IPS-18c (cell line): ENCODE data around the gene AMBP.

Experiments used
- H3K4me3 ChIP-seq: 2 replicates; pipeline ENCODE4 v1.7.0; 2013; ENCODE audit warnings: low read depth, mild to moderate bottlenecking, low read length, moderate library complexity; ENCODE audit not compliant: insufficient read depth
- H3K9me3 ChIP-seq: one replicate; pipeline ENCODE4 v1.6.1; 2013; ENCODE audit warnings: mild to moderate bottlenecking, low read length, moderate library complexity; ENCODE audit not compliant: control insufficient read depth, insufficient read depth

Gene AMBP

DNA sequence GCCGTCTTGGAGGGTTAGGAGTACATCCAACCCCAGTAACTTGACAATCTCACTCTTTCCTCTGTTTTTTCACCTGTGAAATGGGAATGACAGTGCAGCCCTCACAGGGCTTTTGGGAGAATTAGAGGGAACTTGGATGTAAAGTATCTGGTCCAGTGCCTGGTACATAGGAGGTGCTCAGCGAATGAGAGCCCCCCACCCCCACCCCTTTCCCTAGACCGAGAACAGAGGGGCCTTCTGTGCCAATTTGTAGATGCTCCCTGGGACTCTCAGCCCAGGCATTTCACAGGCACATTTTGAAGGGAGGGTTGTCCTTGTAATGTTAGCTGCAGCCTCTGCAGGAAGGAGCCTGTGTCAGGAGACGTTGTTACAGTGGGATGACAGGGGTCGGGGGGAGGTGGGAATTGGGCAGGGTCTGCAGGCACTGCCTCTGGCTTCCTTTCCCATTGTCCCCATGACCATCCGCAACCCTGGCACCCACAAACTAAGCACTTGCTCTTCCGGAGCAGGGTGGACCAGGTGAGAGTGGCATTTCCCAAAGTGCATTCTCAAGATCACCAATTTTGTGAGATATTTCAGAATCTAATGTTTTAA is 47.0 kb downstream of the AMBP start:
- no peak overlapping the region for H3K4me3 ChIP-seq

DNA sequence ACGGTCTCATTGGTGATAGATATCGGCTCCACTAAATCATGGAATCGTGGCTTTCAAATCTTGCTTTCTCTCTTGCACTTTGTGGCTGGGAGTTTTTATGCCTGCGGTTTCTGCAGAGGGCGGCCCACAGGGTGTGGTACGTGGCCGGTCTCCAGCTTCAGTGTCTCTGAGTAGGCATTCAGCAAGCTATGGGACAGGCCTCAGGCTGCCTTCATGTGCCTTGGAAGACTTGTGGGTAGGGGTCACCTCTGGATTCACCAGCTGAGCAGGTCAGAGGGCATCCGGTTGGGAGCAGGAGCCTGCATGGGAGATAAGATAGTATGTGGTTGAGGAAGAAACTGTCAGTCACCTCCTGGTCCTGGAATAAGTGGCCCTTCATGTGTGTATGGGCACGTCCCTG is 47.7 kb downstream of the AMBP start:
- Histone ChIP-seq H3K9me3 (peaks cover 2% of the 10 kb centered on the region), H3K4me3 (no peak overlapping the region)

More for the DNA sequence above, 47.0 kb downstream of the AMBP start:
- peaks cover 2% of the 10 kb centered on the region for H3K9me3 ChIP-seq

- H3K9me3 ChIP-seq, result peaks cover 2% of the 10 kb centered on the region
Observed at GRCh38 chr9:114029311-114030170, 48.6 kb downstream of the AMBP start.

GRCh38 chr9:114028646-114029045 is 49.5 kb downstream of the AMBP start:
- peaks cover 2% of the 10 kb centered on the region for H3K9me3 ChIP-seq
- no peak overlapping the region for H3K4me3 ChIP-seq

More at GRCh38 chr9:114029311-114030170, 48.6 kb downstream of the AMBP start:
- no peak overlapping the region for H3K4me3 ChIP-seq

GRCh38 chr9:114027863-114028465 is 50.1 kb downstream of the AMBP start:
- Histone ChIP-seq H3K9me3 (peaks cover 2% of the 10 kb centered on the region), H3K4me3 (no peak overlapping the region)

DNA sequence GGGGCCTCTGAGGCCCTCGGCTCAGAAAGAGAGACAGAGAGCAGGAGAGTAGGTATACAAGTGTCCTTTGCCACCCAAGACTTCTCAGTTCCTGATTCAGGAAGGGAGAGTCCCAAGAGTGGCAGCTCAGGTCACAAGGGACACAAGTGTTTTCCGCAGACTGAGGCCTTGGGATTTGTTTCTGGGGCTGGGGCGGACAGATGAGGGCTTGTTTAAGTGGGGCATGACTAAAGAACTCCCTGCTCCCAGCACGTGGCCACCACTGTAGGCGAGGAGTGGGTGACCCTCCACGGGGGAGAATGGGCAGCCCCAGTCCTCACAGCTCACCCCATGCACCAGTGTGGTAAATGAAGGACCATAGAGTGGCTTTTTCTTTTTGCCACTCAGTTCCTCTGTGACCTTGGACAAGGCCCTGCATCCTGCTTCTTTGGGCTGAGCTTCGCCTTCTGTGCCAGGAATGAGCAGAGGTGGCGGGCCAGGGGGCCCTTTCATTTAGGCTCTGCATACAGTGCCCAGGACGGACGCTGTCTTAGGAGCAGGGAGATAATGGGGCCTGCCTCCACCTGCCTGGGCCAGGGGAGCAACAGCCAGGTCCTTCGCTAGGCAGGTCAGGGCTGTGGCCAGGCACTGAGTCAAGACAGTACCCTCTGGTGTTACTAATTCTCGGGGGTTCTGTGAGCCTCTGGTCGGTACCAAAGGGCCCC is 50.8 kb downstream of the AMBP start:
- no peak overlapping the region for H3K4me3 ChIP-seq
- peaks cover 2% of the 10 kb centered on the region for H3K9me3 ChIP-seq

DNA sequence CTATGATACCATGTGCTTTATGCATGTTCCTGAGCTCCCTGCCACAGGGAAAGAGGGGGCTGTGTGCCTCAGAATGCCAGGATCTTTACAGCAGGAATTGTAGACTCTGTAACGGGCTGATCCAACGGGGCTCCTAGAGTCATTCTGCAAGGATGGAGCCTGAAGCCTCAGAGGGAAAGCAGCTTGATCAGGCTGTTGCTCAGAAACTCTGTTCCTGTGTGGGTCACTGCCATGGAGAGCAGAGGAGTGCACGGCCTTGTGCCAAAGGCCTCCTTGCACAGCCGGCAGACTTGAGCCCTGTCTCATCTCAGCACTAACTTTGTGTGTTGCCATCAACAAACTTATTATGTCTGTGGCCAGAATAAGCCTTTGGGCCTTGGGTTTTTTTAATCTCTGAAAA is 51.8 kb downstream of the AMBP start:
- H3K9me3 ChIP-seq, result no peaks in the 10 kb centered on the region
- no peak overlapping the region for H3K4me3 ChIP-seq

DNA sequence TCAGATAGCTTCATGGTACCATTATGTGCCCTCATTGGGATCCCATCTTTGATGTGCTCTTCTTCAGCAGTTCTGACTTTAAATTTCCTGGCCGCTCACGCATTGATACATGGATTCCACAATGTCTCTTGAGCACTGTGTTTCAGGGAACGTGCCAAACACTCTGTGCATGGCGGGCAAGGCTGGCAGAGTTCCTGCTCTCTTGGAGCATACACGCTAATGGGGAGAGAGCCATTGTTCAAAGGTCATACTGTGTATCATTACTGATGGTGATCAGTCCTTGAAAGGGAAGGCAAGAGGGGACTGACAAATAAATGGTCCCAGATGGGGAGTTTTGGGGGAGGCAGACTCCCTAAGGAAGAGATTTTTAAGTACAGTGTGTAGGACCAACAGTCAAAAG is 52.3 kb downstream of the AMBP start:
- H3K9me3 ChIP-seq, result no peaks in the 10 kb centered on the region
- H3K4me3 ChIP-seq, result no peak overlapping the region

DNA sequence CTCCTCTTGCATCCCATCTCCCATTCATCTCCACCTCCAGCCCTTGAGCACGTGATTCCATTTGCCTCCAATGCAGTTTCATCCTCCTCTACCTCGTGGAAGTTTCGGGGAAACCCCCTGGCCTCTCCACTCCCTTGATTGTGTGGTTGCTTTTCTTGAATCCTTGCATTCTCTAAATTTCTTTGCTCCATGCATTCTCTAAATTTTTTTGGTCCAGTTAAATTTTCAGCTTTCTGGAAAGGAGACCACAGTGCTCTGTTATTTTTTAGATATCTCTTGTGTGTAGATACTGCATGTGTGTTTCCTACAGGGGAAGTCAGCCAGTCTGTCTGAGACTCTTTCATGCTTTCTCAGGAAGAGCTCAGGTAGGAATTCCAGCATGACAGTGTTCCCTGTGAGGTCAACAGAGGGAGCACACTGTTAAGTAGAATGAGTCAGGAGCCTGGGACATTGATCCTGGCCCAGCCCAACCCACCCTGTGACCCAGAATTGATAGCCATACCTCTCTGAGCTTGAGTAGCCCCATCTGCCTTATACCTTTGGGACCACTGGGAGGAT is 52.8 kb downstream of the AMBP start:
- no peaks in the 10 kb centered on the region for H3K9me3 ChIP-seq
- H3K4me3 ChIP-seq, result no peak overlapping the region

GRCh38 chr9:114023961-114024360 is 54.1 kb downstream of the AMBP start:
- no peak overlapping the region for H3K4me3 ChIP-seq
- no peaks in the 10 kb centered on the region for H3K9me3 ChIP-seq

DNA sequence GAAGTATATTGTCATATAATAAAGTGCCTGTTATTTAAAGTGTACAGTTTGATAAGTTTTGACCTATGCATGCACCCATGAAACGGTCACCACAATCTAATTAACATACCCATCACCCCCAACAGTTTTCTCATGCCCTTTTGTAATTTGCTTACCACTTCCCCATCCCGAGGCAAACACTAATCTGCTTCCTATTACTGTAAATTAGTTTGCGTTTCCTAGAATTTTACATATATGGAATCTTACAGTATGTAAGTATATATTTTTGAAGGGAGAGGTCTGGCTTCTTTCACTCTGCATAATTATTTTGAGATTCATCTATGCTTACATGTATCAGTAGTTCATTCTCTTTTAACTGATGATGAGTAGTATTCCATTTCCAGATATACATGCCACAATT is 56.5 kb downstream of the AMBP start:
- H3K9me3 ChIP-seq, result no peaks in the 10 kb centered on the region
- H3K4me3 ChIP-seq, result no peak overlapping the region

DNA sequence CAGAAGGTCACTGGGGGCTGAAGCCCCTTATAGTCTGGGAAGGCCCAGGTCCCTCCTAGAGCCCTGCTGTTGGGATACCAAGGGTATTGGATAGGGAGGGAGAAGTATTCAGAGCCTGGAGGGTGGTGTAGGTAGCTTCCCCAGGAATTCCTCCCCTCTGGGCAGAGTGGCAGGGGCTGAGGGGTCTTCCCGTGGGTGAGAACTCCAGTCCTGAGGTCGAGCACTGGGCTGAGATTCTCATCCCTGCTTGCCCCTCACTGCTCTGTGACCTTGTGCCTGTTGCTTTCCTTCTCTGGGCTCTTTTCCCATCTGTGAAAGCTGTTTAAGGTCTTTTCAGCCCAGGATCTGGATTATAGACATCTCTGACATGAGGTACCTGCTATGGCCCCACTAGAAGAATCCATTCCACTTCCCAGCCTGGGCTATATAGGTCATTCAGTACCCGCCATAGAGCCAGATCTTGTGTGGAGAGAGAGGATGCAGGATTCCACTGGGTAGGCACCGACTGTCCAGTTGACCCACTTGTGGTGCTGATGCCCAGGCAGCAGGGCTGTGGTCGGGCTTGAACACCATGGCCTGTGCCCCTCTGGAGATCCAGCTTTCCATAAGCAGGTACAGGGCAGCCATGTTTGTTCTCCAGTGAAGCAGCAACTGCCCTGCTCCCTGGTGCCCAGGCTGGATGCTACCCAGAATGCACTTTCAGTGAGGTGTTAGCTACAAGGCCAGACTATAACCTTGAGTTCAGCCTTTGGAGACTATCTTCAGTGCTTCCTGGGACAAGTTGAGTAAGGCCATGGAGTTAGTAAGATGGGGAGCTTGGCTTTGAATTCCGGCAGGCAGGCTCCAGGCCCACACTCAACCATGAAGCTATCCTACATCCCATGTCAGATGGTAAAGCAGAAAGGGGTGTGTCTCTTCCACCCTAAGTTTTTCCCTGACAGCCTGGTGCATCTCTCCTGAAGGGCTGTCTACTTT is 60.1 kb downstream of the AMBP start:
- Histone ChIP-seq H3K4me3 (no peak overlapping the region), H3K9me3 (no peaks in the 10 kb centered on the region)

- Histone ChIP-seq H3K4me3 (no peak overlapping the region), H3K9me3 (peaks cover under 1% of the 10 kb centered on the region)
Observed at GRCh38 chr9:114016629-114017423, 61.3 kb downstream of the AMBP start.

DNA sequence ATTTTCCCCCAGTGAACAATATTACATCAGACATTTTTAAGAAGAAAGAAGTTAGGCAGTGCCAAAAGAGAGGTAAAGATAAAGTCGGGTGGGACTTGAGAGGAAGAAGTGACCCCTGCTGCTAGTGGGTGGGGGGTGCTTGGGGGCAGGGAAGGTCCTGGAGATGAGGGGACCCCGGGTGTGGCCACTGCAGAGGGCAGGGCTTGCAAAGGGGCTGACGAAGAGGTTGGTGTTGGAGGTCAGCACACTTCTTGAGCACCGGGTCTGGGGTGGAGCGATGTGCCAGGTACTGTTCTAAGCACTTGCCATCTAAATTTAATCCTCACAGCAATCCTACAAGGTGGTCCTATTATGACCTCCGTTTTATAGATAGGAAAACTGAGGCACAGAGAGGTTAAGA is 62.0 kb downstream of the AMBP start:
- Histone ChIP-seq H3K9me3 (peaks cover 2% of the 10 kb centered on the region), H3K4me3 (no peak overlapping the region)

DNA sequence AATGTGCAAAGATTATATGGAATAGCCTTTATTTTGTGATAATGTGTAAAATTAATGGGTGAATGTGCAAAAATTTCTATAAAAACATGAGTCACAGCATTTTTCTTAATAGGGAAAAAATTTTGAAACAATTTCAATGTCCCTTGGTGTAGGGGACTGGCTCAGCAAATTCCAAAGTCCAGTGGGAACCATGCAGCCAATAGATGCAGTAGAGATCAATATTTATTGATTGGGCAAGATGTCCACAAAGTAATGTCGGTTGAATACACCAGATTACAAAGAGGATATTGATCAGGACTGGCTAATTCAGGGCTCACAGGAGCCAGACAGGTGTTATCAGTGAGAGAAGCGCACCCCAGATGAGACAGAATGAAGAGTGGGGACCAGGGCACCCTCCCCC is 62.5 kb downstream of the AMBP start:
- Histone ChIP-seq H3K9me3 (peaks cover 2% of the 10 kb centered on the region), H3K4me3 (no peak overlapping the region)

DNA sequence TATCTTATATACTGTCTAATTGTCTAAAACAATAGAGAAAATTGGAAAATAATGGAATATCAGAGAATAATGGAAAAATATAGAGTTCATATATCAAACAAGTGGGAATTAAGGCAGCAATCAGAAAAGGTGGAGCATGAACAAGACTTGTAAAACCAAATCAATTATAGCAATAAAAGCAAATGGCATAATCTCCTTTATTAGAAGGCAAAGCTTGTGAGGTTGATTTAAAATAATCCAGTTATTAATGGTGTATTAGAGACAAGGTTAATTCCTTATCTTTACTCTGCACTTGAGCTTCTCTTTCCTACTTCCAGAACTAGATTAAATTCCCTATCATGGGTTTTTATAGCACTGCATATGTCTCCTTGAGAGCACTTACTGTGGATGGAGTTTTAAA is 64.1 kb downstream of the AMBP start:
- Histone ChIP-seq H3K9me3 (peaks cover 2% of the 10 kb centered on the region), H3K4me3 (no peak overlapping the region)
